ENCODE results near the gene PDZRN3.

Gene PDZRN3

GRCh38 chr3:73605412-73605811 is 19.3 kb downstream of the PDZRN3 start:
- TF ChIP-seq POLR2AphosphoS5 (IDR thresholded peaks at IDR 0.05; ENCODE audit: low read depth, low read length) (no peak), SIN3A (IDR thresholded peaks at IDR 0.05; ENCODE audit: borderline replicate concordance, insufficient read depth, low read length) (no peak), TAF1 (IDR thresholded peaks at IDR 0.05; ENCODE audit: borderline replicate concordance, insufficient read depth, low read length) (no peak), REST (IDR thresholded peaks at IDR 0.05; ENCODE audit: insufficient read depth in 1 of 2, low read depth in 2 of 2, low read length in 2 of 2) (no peak), FOXP2 (optimal IDR thresholded peaks at IDR 0.05; ENCODE audit: borderline replicate concordance, extremely low read depth, extremely low read length, insufficient read depth) (no peak)

- TF ChIP-seq REST (IDR thresholded peaks at IDR 0.05; ENCODE audit: insufficient read depth in 1 of 2, low read depth in 2 of 2, low read length in 2 of 2) (no peak), POLR2AphosphoS5 (IDR thresholded peaks at IDR 0.05; ENCODE audit: low read depth, low read length) (no peak), TAF1 (IDR thresholded peaks at IDR 0.05; ENCODE audit: borderline replicate concordance, insufficient read depth, low read length) (no peak), FOXP2 (optimal IDR thresholded peaks at IDR 0.05; ENCODE audit: borderline replicate concordance, extremely low read depth, extremely low read length, insufficient read depth) (no peak), SIN3A (IDR thresholded peaks at IDR 0.05; ENCODE audit: borderline replicate concordance, insufficient read depth, low read length) (no peak)
Observed at GRCh38 chr3:73604451-73604850, 20.3 kb downstream of the PDZRN3 start.

GRCh38 chr3:73603762-73604171 is 21.0 kb downstream of the PDZRN3 start:
- no peak for TF ChIP-seq REST (IDR thresholded peaks at IDR 0.05; ENCODE audit: insufficient read depth in 1 of 2, low read depth in 2 of 2, low read length in 2 of 2)
- TF ChIP-seq TAF1 (IDR thresholded peaks at IDR 0.05; ENCODE audit: borderline replicate concordance, insufficient read depth, low read length): no peak
- TF ChIP-seq SIN3A (IDR thresholded peaks at IDR 0.05; ENCODE audit: borderline replicate concordance, insufficient read depth, low read length): no peak
- no peak for TF ChIP-seq FOXP2 (optimal IDR thresholded peaks at IDR 0.05; ENCODE audit: borderline replicate concordance, extremely low read depth, extremely low read length, insufficient read depth)
- no peak for TF ChIP-seq POLR2AphosphoS5 (IDR thresholded peaks at IDR 0.05; ENCODE audit: low read depth, low read length)

GRCh38 chr3:73602170-73602569 is 22.6 kb downstream of the PDZRN3 start:
- TF ChIP-seq TAF1 (IDR thresholded peaks at IDR 0.05; ENCODE audit: borderline replicate concordance, insufficient read depth, low read length) (no peak), FOXP2 (optimal IDR thresholded peaks at IDR 0.05; ENCODE audit: borderline replicate concordance, extremely low read depth, extremely low read length, insufficient read depth) (no peak), SIN3A (IDR thresholded peaks at IDR 0.05; ENCODE audit: borderline replicate concordance, insufficient read depth, low read length) (no peak), REST (IDR thresholded peaks at IDR 0.05; ENCODE audit: insufficient read depth in 1 of 2, low read depth in 2 of 2, low read length in 2 of 2) (no peak), POLR2AphosphoS5 (IDR thresholded peaks at IDR 0.05; ENCODE audit: low read depth, low read length) (no peak)

- TF ChIP-seq REST (IDR thresholded peaks at IDR 0.05; ENCODE audit: insufficient read depth in 1 of 2, low read depth in 2 of 2, low read length in 2 of 2) (no peak), POLR2AphosphoS5 (IDR thresholded peaks at IDR 0.05; ENCODE audit: low read depth, low read length) (no peak), SIN3A (IDR thresholded peaks at IDR 0.05; ENCODE audit: borderline replicate concordance, insufficient read depth, low read length) (no peak), FOXP2 (optimal IDR thresholded peaks at IDR 0.05; ENCODE audit: borderline replicate concordance, extremely low read depth, extremely low read length, insufficient read depth) (no peak), TAF1 (IDR thresholded peaks at IDR 0.05; ENCODE audit: borderline replicate concordance, insufficient read depth, low read length) (no peak)
Observed at GRCh38 chr3:73601481-73601880, 23.3 kb downstream of the PDZRN3 start.
